Body of pancreas (tissue), 4 donors: ENCODE measurements around the gene GABRA4. TPM values are rescaled to one million over a fixed set of nuclear protein-coding genes. Genes with fewer than 3 reads are reported as not detected.
A peak's percentile ranks its signal among the peaks of the same experiment; 100 is the strongest.

ENCODE experiments used
- ATAC-seq: fragments of 150-250 bp; one replicate; pipeline ENCODE4 v1.9.1; 2016
- DNase-seq, 4 donors: peaks; one replicate each; pipeline ENCODE4 v3.0.0-alpha.2; 2019
- H3K27ac ChIP-seq, 4 donors: fragments of 200-600 bp; sonication (generic); 1 replicate in 3 of 4; 2 replicates in 1 of 4; pipeline versions ENCODE4 v1.5.1 to v1.6.1; 2016 to 2019; ENCODE audit warnings: mild to moderate bottlenecking in 1 of 4, mixed read lengths in 1 of 4, moderate library complexity in 1 of 4
- H3K27me3 ChIP-seq, 2 donors: fragments of 200-600 bp; sonication (generic); one replicate each; pipeline ENCODE4 v1.6.0; 2016; ENCODE audit warnings: mild to moderate bottlenecking in 1 of 2
- H3K36me3 ChIP-seq, 2 donors: fragments of 200-600 bp; sonication (generic); replicated peaks in 1 of 2; 2 replicates each; pipeline ENCODE4 v1.5.1; 2016; ENCODE audit warnings: low read depth in 2 of 2; ENCODE audit not compliant: insufficient read depth in 1 of 2
- H3K4me1 ChIP-seq: fragments of 200-600 bp; sonication (generic); one replicate; pipeline ENCODE4 v1.6.0; 2016
- H3K4me3 ChIP-seq, 2 donors: fragments of 200-600 bp; sonication (generic); 1 replicate in 1 of 2; 2 replicates in 1 of 2; pipeline ENCODE4 v1.5.1; 2016 to 2019
- H3K9me3 ChIP-seq, 3 donors: fragments of 200-600 bp; sonication (generic); 1 replicate in 2 of 3; 2 replicates in 1 of 3; pipeline ENCODE4 v1.5.1; 2016
- POLR2A ChIP-seq, 3 donors: fragments of 450-650 bp; IDR thresholded peaks; one replicate each; pipeline ENCODE4 v1.6.1; 2016; ENCODE audit warnings: antibody characterized with exemption in 3 of 3, mild to moderate bottlenecking in 2 of 3
- WGBS, 2 donors: methylation state at CpG; one replicate each; pipeline ENCODE4 v1.1.5; 2017; 5-methylcytosine and 5-hydroxymethylcytosine counted together
- intact Hi-C: fragments of 100-400 bp; cut with DNase I; formaldehyde crosslinking; loops from one replicate; pipeline ENCODE4 v1.15.1; 2023
- total RNA-seq, 2 donors: library from RNA; depleted of rRNA; stranded (reverse); fragments of >200 nt; gene quantifications; one replicate each; pipeline ENCODE4 v1.1.0, GENCODE V29; 2016
- TF ChIP-seq, protein P1 (sequence below), 7 experiments: fragments of 450-650 bp in 4 of 7; fragments of 200-600 bp in 3 of 7; sonication (generic) in 3 of 7; IDR thresholded peaks; one replicate each; pipeline ENCODE4 v1.5.1; 2016 to 2019; ENCODE audit warnings: antibody characterized with exemption in 7 of 7

GABRA4 gene
- total RNA-seq, 2 donors from 2014 or later, result 0.78 TPM; not detected in 1

DNA sequence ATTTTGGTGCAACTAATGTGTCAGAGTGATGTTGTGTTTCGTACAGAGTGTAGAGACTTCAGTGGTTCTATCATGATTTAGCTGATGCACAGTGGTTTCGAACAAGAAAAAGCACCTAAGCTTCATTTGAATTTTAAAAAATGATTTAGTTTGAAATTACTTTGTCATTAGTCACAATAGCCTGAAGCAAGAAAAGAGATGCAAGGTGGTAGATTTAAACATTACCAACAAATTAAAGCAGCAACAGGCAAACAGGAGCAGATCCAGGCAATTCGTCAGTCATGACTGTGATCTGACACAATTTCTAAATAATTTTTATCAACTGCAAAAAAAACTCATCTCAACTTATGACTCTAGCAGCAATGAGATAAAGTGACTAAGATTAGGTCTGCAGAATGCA lies 59.7 kb downstream of the GABRA4 start:
- no peak for TF ChIP-seq POLR2A (IDR thresholded peaks at IDR 0.05)
- TF ChIP-seq, protein P1, sequence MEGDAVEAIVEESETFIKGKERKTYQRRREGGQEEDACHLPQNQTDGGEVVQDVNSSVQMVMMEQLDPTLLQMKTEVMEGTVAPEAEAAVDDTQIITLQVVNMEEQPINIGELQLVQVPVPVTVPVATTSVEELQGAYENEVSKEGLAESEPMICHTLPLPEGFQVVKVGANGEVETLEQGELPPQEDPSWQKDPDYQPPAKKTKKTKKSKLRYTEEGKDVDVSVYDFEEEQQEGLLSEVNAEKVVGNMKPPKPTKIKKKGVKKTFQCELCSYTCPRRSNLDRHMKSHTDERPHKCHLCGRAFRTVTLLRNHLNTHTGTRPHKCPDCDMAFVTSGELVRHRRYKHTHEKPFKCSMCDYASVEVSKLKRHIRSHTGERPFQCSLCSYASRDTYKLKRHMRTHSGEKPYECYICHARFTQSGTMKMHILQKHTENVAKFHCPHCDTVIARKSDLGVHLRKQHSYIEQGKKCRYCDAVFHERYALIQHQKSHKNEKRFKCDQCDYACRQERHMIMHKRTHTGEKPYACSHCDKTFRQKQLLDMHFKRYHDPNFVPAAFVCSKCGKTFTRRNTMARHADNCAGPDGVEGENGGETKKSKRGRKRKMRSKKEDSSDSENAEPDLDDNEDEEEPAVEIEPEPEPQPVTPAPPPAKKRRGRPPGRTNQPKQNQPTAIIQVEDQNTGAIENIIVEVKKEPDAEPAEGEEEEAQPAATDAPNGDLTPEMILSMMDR (IDR thresholded peaks at IDR 0.05), result no peak
- WGBS, 2 donors, result 35 to 43% methylated on average over 3 of the region's 3 CpGs
- Histone ChIP-seq H3K4me1 (peaks cover 7% of the 10 kb centered on the region), H3K36me3 (no peaks in the 10 kb centered on the region), H3K4me3 (no peak overlapping the region), H3K27ac (no peak overlapping the region), H3K9me3 (no peaks in the 10 kb centered on the region), H3K27me3 (no peaks in the 10 kb centered on the region)
- intact Hi-C loops, result no loop called here
- no peak for ATAC-seq
- no peak for DNase-seq

DNA sequence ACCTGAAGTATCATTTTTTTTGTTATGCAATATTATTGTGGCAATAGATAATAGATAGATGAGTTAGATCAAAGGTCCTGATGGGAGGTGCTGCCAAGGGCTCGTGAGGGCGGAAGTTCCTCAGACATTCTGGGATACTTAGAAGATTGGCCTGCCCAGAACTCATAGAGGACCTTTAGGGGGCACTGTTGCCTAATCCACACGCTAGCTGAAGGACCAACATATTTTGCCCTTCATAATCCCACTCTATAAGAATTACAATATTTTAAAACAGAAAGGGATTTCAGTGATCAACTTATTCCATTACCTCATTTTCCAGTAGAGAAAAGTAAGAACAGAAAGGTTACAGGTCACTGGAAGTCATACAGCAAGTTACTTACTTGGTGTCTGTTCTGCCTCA lies 61.4 kb downstream of the GABRA4 start:
- intact Hi-C loops, result no loop called here
- no peaks in the 10 kb centered on the region for H3K27me3 ChIP-seq
- H3K9me3 ChIP-seq, result no peaks in the 10 kb centered on the region
- WGBS, 2 donors, result 24 to 30% methylated on average over 3 of the region's 3 CpGs
- TF ChIP-seq, protein P1 (IDR thresholded peaks at IDR 0.05), result peak in 4 of 7 experiments; percentile 19 to 35 (median 24)
- no peak for TF ChIP-seq POLR2A (IDR thresholded peaks at IDR 0.05)
- no peak overlapping the region for H3K27ac ChIP-seq
- H3K4me1 ChIP-seq, result peaks cover 7% of the 10 kb centered on the region
- H3K36me3 ChIP-seq, result no peaks in the 10 kb centered on the region
- no peak overlapping the region for H3K4me3 ChIP-seq
- peak in 2 of 4 donors; percentile 11 to 16 for DNase-seq
- ATAC-seq, result no peak

DNA sequence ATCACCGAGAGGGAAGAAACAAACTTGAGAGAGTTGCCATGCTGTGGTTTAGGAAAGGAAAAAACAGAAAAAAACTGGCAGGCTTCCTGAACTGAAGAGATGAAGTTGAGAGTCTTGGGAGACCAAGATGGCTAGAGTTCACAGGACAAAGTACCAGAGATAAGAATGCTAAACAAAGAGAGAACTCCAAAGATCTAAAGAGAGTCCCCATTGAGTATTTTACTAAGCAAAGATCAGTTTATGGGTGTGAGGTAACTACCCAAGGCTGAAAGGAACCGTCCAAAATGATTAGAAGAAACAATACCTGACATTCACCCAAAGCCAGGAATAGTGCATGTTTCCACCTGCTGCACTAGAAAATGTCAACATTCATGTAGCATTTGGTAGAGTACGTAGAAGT lies 62.5 kb downstream of the GABRA4 start:
- ATAC-seq, result no peak
- no peak for DNase-seq
- H3K9me3 ChIP-seq, result no peaks in the 10 kb centered on the region
- H3K4me1 ChIP-seq, result peaks cover 7% of the 10 kb centered on the region
- H3K27ac ChIP-seq, result no peak overlapping the region
- intact Hi-C loops, result no loop called here
- TF ChIP-seq, protein P1 (IDR thresholded peaks at IDR 0.05), result no peak
- no peak for TF ChIP-seq POLR2A (IDR thresholded peaks at IDR 0.05)
- no peak overlapping the region for H3K4me3 ChIP-seq
- H3K27me3 ChIP-seq, result no peaks in the 10 kb centered on the region
- no peaks in the 10 kb centered on the region for H3K36me3 ChIP-seq
- WGBS, 2 donors, result 28 to 51% methylated on average over 3 of the region's 3 CpGs

DNA sequence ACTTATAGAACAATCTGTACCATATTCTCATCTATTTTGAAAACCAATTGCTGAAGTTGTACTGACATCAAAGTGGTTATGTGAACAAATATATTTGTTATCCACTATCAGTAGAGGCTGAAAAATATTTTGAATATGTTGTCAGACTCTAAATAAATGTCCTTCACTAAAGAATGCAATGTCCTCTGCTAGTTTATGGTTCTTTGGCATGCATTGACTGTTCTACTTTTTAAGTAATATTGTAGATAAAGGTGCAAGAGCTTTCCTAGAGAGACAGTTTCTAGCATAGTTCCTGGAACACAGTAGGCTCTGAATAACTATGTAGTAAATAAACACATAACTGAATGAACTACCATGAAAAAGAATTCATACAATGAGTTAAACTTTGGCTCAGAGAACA lies 66.2 kb downstream of the GABRA4 start:
- Histone ChIP-seq H3K4me1 (peaks cover 7% of the 10 kb centered on the region), H3K27ac (no peak overlapping the region), H3K36me3 (no peaks in the 10 kb centered on the region), H3K27me3 (no peaks in the 10 kb centered on the region), H3K4me3 (no peak overlapping the region), H3K9me3 (no peaks in the 10 kb centered on the region)
- intact Hi-C loops, result no loop called here
- ATAC-seq (no peak), DNase-seq (no peak)
- TF ChIP-seq, protein P1 (IDR thresholded peaks at IDR 0.05), result no peak
- no peak for TF ChIP-seq POLR2A (IDR thresholded peaks at IDR 0.05)

DNA sequence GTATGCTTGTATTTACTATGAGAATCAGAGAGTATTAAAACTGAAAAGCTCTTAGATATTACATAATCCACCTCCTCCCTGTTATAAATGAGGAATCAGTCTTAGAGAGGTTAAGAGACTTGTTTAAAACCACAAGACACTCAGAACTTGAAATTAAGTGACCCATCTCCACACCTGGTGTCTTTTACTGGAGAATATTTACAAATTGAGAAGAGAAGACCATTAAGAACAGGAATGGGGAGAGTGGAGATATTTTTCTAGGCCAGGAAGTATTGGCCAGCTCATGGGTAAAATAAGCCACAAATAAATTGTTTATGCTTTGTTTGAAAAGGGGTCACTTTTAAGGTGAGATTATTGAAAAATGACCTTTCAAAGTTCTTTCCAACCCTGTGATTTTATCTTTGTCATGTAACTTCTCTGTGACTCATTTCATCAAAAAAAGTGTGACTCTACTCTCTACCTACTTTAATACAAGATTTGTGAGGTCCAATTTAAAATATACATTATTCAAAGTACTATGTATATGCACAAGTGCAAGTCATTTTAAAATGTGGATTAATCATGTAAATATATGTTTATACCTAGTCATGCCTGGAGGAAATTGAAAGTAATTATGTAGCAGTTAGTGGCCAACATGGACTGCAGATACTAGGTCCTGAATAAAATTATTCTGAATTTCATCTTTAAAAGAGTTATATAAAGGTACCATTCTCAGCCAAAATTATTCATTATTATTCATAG lies 68.4 kb downstream of the GABRA4 start:
- H3K9me3 ChIP-seq, result no peaks in the 10 kb centered on the region
- H3K36me3 ChIP-seq, result no peaks in the 10 kb centered on the region
- no peak overlapping the region for H3K4me3 ChIP-seq
- no peak overlapping the region for H3K27ac ChIP-seq
- ATAC-seq, result no peak
- H3K4me1 ChIP-seq, result peaks cover 4% of the 10 kb centered on the region
- intact Hi-C loops, result no loop called here
- TF ChIP-seq POLR2A (IDR thresholded peaks at IDR 0.05), result no peak
- TF ChIP-seq, protein P1 (IDR thresholded peaks at IDR 0.05), result no peak
- no peaks in the 10 kb centered on the region for H3K27me3 ChIP-seq
- no peak for DNase-seq
